ENCODE results near the gene BTC. TPM values are rescaled to one million over a fixed set of nuclear protein-coding genes. Genes with fewer than 3 reads are reported as not detected.
"Not testable (repeated sequence)": the region's sequence is repeated elsewhere in the genome, so short reads cannot be mapped to it uniquely, and the experiment has no call there.

Gene BTC
- total RNA-seq, 2 experiments from 2014 or later: not detected

GRCh38 chr4:74754218-74754617 lies 40.1 kb downstream of the BTC start:
- no peaks in the 10 kb centered on the region for H3K36me3 Mint-ChIP-seq (ENCODE audit: low read depth)
- peaks cover 3% of the 10 kb centered on the region for H3K27me3 Mint-ChIP-seq (ENCODE audit: low read depth)
- no peak overlapping the region for H3K27ac Mint-ChIP-seq
- ChIA-PET CTCF (no interaction called here), POLR2A (no interaction called here)
- no peak for DNase-seq
- H3K4me1 Mint-ChIP-seq (ENCODE audit: low read depth): no peaks in the 10 kb centered on the region
- ATAC-seq: no peak
- H3K4me3 Mint-ChIP-seq: no peak overlapping the region
- no peaks in the 10 kb centered on the region for H3K9me3 Mint-ChIP-seq (ENCODE audit: insufficient read depth)

- no peaks in the 10 kb centered on the region for H3K36me3 Mint-ChIP-seq (ENCODE audit: low read depth)
- H3K9me3 Mint-ChIP-seq (ENCODE audit: insufficient read depth): no peaks in the 10 kb centered on the region
- H3K4me3 Mint-ChIP-seq: no peak overlapping the region
- H3K27ac Mint-ChIP-seq: no peak overlapping the region
- H3K27me3 Mint-ChIP-seq (ENCODE audit: low read depth): peaks cover 3% of the 10 kb centered on the region
- CTCF ChIA-PET: no interaction called here
- H3K4me1 Mint-ChIP-seq (ENCODE audit: low read depth): no peaks in the 10 kb centered on the region
- no peak for DNase-seq
- POLR2A ChIA-PET: no interaction called here
- ATAC-seq: no peak
Observed at GRCh38 chr4:74752798-74753197, 41.5 kb downstream of the BTC start.

GRCh38 chr4:74751856-74752255 lies 42.5 kb downstream of the BTC start:
- no peak for ATAC-seq
- POLR2A ChIA-PET: no interaction called here
- Mint-ChIP-seq H3K9me3 (ENCODE audit: insufficient read depth) (no peaks in the 10 kb centered on the region), H3K27me3 (ENCODE audit: low read depth) (peaks cover 3% of the 10 kb centered on the region), H3K4me1 (ENCODE audit: low read depth) (no peaks in the 10 kb centered on the region), H3K27ac (no peak overlapping the region), H3K36me3 (ENCODE audit: low read depth) (no peaks in the 10 kb centered on the region), H3K4me3 (no peak overlapping the region)
- CTCF ChIA-PET: no interaction called here
- DNase-seq: no peak

GRCh38 chr4:74751247-74751646 lies 43.1 kb downstream of the BTC start:
- Mint-ChIP-seq H3K36me3 (ENCODE audit: low read depth) (no peaks in the 10 kb centered on the region), H3K9me3 (ENCODE audit: insufficient read depth) (no peaks in the 10 kb centered on the region), H3K27me3 (ENCODE audit: low read depth) (peaks cover 3% of the 10 kb centered on the region), H3K4me1 (ENCODE audit: low read depth) (no peaks in the 10 kb centered on the region), H3K27ac (no peak overlapping the region), H3K4me3 (no peak overlapping the region)
- ChIA-PET POLR2A (no interaction called here), CTCF (no interaction called here)
- DNase-seq (no peak), ATAC-seq (no peak)

GRCh38 chr4:74742185-74742584 lies 52.1 kb downstream of the BTC start:
- Mint-ChIP-seq H3K27ac (no peak overlapping the region), H3K4me1 (ENCODE audit: low read depth) (no peaks in the 10 kb centered on the region), H3K4me3 (no peak overlapping the region), H3K36me3 (ENCODE audit: low read depth) (no peaks in the 10 kb centered on the region), H3K9me3 (ENCODE audit: insufficient read depth) (no peaks in the 10 kb centered on the region), H3K27me3 (ENCODE audit: low read depth) (no peaks in the 10 kb centered on the region)
- ATAC-seq (no peak), DNase-seq (no peak)
- POLR2A ChIA-PET: no interaction called here
- CTCF ChIA-PET: no interaction called here

GRCh38 chr4:74738464-74739143 lies 55.7 kb downstream of the BTC start:
- Mint-ChIP-seq H3K27me3 (ENCODE audit: low read depth) (no peaks in the 10 kb centered on the region), H3K27ac (no peak overlapping the region), H3K4me1 (ENCODE audit: low read depth) (no peaks in the 10 kb centered on the region), H3K9me3 (ENCODE audit: insufficient read depth) (no peaks in the 10 kb centered on the region), H3K36me3 (ENCODE audit: low read depth) (no peaks in the 10 kb centered on the region), H3K4me3 (no peak overlapping the region)
- ChIA-PET CTCF (no interaction called here), POLR2A (no interaction called here)
- DNase-seq (no peak), ATAC-seq (no peak)

GRCh38 chr4:74734995-74735394 lies 59.3 kb downstream of the BTC start:
- ChIA-PET POLR2A (no interaction called here), CTCF (no interaction called here)
- H3K4me1 Mint-ChIP-seq (ENCODE audit: low read depth): no peaks in the 10 kb centered on the region
- no peaks in the 10 kb centered on the region for H3K9me3 Mint-ChIP-seq (ENCODE audit: insufficient read depth)
- H3K4me3 Mint-ChIP-seq: no peak overlapping the region
- no peak overlapping the region for H3K27ac Mint-ChIP-seq
- no peaks in the 10 kb centered on the region for H3K36me3 Mint-ChIP-seq (ENCODE audit: low read depth)
- no peak for ATAC-seq
- H3K27me3 Mint-ChIP-seq (ENCODE audit: low read depth): no peaks in the 10 kb centered on the region
- no peak for DNase-seq

- ChIA-PET POLR2A (no interaction called here), CTCF (no interaction called here)
- no peaks in the 10 kb centered on the region for H3K36me3 Mint-ChIP-seq (ENCODE audit: low read depth)
- H3K4me3 Mint-ChIP-seq: no peak overlapping the region
- H3K9me3 Mint-ChIP-seq (ENCODE audit: insufficient read depth): no peaks in the 10 kb centered on the region
- ATAC-seq (no peak), DNase-seq (no peak)
- no peaks in the 10 kb centered on the region for H3K4me1 Mint-ChIP-seq (ENCODE audit: low read depth)
- H3K27me3 Mint-ChIP-seq (ENCODE audit: low read depth): no peaks in the 10 kb centered on the region
- no peak overlapping the region for H3K27ac Mint-ChIP-seq
Observed at GRCh38 chr4:74733756-74734155, 60.6 kb downstream of the BTC start.

GRCh38 chr4:74724979-74725378 lies 69.3 kb downstream of the BTC start:
- POLR2A ChIA-PET: no interaction called here

GRCh38 chr4:74716436-74716765 lies 77.9 kb downstream of the BTC start:
- Mint-ChIP-seq H3K4me3 (no peak overlapping the region), H3K9me3 (ENCODE audit: insufficient read depth) (peaks cover 10% of the 10 kb centered on the region), H3K4me1 (ENCODE audit: low read depth) (no peaks in the 10 kb centered on the region), H3K27me3 (ENCODE audit: low read depth) (no peaks in the 10 kb centered on the region), H3K36me3 (ENCODE audit: low read depth) (no peaks in the 10 kb centered on the region), H3K27ac (no peak overlapping the region)
- no peak for ATAC-seq
- POLR2A ChIA-PET: no interaction called here
- CTCF ChIA-PET: no interaction called here
- DNase-seq: no peak

More at GRCh38 chr4:74724979-74725378, 69.3 kb downstream of the BTC start:
- no peak for DNase-seq
- ATAC-seq: no peak
- no peaks in the 10 kb centered on the region for H3K36me3 Mint-ChIP-seq (ENCODE audit: low read depth)
- H3K27ac Mint-ChIP-seq: no peak overlapping the region
- H3K9me3 Mint-ChIP-seq (ENCODE audit: insufficient read depth): no peaks in the 10 kb centered on the region
- H3K4me1 Mint-ChIP-seq (ENCODE audit: low read depth): no peaks in the 10 kb centered on the region
- no peak overlapping the region for H3K4me3 Mint-ChIP-seq
- CTCF ChIA-PET: no interaction called here
- no peaks in the 10 kb centered on the region for H3K27me3 Mint-ChIP-seq (ENCODE audit: low read depth)

GRCh38 chr4:74715706-74716435 lies 78.5 kb downstream of the BTC start:
- Mint-ChIP-seq H3K9me3 (ENCODE audit: insufficient read depth) (peaks cover 10% of the 10 kb centered on the region), H3K4me1 (ENCODE audit: low read depth) (no peaks in the 10 kb centered on the region), H3K27me3 (ENCODE audit: low read depth) (no peaks in the 10 kb centered on the region), H3K4me3 (no peak overlapping the region), H3K27ac (no peak overlapping the region), H3K36me3 (ENCODE audit: low read depth) (no peaks in the 10 kb centered on the region)
- DNase-seq: no peak
- POLR2A ChIA-PET: no interaction called here
- CTCF ChIA-PET: no interaction called here
- no peak for ATAC-seq

GRCh38 chr4:74714611-74715130 lies 79.7 kb downstream of the BTC start:
- ATAC-seq (no peak), DNase-seq (no peak)
- H3K4me3 Mint-ChIP-seq: no peak overlapping the region
- no peaks in the 10 kb centered on the region for H3K27me3 Mint-ChIP-seq (ENCODE audit: low read depth)
- H3K9me3 Mint-ChIP-seq (ENCODE audit: insufficient read depth): peaks cover 10% of the 10 kb centered on the region
- no peak overlapping the region for H3K27ac Mint-ChIP-seq
- ChIA-PET POLR2A (no interaction called here), CTCF (no interaction called here)
- H3K4me1 Mint-ChIP-seq (ENCODE audit: low read depth): no peaks in the 10 kb centered on the region
- no peaks in the 10 kb centered on the region for H3K36me3 Mint-ChIP-seq (ENCODE audit: low read depth)

GRCh38 chr4:74708135-74708534 lies 86.2 kb downstream of the BTC start:
- H3K9me3 Mint-ChIP-seq (ENCODE audit: insufficient read depth); DNase-seq; CTCF ChIA-PET; H3K36me3 Mint-ChIP-seq (ENCODE audit: low read depth); H3K4me3 Mint-ChIP-seq; H3K4me1 Mint-ChIP-seq (ENCODE audit: low read depth); ATAC-seq; H3K27ac Mint-ChIP-seq; POLR2A ChIA-PET; H3K27me3 Mint-ChIP-seq (ENCODE audit: low read depth): not testable (repeated sequence)

All from activated CD8-positive, alpha-beta T cell treated with anti-CD3 and anti-CD28 coated beads, Interleukin-2, amount 10 ng/mL, durations not matched to agents 7 days and 5 days (primary cell).